ENCODE measurements around the gene CCL23. TPM values are rescaled to one million over a fixed set of nuclear protein-coding genes. Genes with fewer than 3 reads are reported as not detected.

CCL23 gene
- total and polyA plus RNA-seq, 12 donors = 0.38 to 1.6 (median 1.5) TPM; not detected in 9

DNA sequence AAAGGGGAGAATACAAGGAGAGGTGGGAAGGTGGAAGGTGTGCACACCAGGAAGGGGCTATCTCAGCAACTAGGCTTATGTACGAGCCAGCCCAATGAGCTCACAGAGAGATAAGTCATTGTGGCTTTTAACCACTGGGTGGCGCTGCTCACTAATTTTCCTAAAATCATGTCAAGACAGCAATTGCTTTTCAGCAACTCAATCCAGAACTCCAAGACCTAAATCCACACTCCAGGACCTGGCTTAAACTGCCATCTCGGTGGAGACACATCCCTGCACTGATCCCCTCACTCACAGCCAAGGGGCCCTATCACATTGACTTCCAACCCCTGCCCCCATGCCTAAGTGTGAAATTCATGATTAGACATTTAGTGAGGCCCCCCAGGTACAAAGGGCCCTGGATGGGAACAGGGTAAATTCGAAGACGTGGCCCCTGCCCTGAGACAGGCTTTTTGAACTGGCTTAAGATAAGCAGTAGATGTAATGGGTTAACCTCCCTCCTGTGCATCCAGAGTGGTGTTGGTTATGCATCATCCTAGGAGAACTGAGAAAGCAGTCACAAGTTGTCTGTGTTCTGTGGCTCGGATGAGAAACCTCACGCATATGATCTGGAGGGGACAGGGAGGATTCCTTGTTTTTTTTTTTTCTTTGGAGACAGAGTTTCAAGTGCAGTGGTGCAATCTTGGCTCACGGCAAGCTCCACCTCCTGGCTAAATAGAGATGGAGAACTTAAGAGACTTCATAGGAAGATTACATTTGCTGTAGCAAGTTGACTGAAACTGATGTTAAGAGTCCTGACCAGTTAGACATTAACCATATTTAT lies 48.0 kb downstream of the CCL23 start:
- TF ChIP-seq, protein P1, sequence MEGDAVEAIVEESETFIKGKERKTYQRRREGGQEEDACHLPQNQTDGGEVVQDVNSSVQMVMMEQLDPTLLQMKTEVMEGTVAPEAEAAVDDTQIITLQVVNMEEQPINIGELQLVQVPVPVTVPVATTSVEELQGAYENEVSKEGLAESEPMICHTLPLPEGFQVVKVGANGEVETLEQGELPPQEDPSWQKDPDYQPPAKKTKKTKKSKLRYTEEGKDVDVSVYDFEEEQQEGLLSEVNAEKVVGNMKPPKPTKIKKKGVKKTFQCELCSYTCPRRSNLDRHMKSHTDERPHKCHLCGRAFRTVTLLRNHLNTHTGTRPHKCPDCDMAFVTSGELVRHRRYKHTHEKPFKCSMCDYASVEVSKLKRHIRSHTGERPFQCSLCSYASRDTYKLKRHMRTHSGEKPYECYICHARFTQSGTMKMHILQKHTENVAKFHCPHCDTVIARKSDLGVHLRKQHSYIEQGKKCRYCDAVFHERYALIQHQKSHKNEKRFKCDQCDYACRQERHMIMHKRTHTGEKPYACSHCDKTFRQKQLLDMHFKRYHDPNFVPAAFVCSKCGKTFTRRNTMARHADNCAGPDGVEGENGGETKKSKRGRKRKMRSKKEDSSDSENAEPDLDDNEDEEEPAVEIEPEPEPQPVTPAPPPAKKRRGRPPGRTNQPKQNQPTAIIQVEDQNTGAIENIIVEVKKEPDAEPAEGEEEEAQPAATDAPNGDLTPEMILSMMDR (IDR thresholded peaks at IDR 0.05) = peak; percentile 77 to 90 (median 86)
- DNase-seq (peak; percentile 29 to 79), ATAC-seq (peak; percentile 59 to 78 (median 74))
- Histone ChIP-seq H3K4me1 (peaks cover 0 to 28% (median 14%) of the 10 kb centered on the region in 9 donors), H3K36me3 (no peaks in the 10 kb centered on the region), H3K27ac (no peak overlapping the region), H3K4me3 (no peak overlapping the region), H3K9me3 (no peaks in the 10 kb centered on the region), H3K27me3 (no peaks in the 10 kb centered on the region)
- WGBS, 2 donors = 36 to 38% methylated on average over 8 of the region's 8 CpGs
- intact Hi-C loops (cut with DNase I) = loop anchor here (1.0 to 10.0 kb wide), 12 partner anchors 95 to 517 kb away; partner anchors contain the start of genes CCL18 (in 1 of the 10) and ZNHIT3 (in 1 of the 10)

- no peak overlapping the region for H3K27ac ChIP-seq
- intact Hi-C loops (cut with DNase I) = loop anchor here in 7 of 10 donors (1.0 to 10.0 kb wide), 9 partner anchors 104 to 518 kb away; partner anchors contain the start of gene ZNHIT3 (in 1 of the 7)
- H3K9me3 ChIP-seq = no peaks in the 10 kb centered on the region
- TF ChIP-seq, protein P1 (IDR thresholded peaks at IDR 0.05) = no peak
- no peak for DNase-seq
- H3K4me3 ChIP-seq = no peak overlapping the region
- H3K4me1 ChIP-seq = peaks cover 0 to 24% (median 11%) of the 10 kb centered on the region in 9 donors
- no peaks in the 10 kb centered on the region for H3K36me3 ChIP-seq
- ATAC-seq = no peak
- 85 to 87% methylated on average over 10 of the region's 10 CpGs for WGBS, 2 donors
- H3K27me3 ChIP-seq = no peaks in the 10 kb centered on the region
Measured at GRCh38 chr17:35968520-35969054, 49.2 kb downstream of the CCL23 start.

- ATAC-seq (no peak), DNase-seq (no peak)
- intact Hi-C loops (cut with DNase I) = loop anchor here in 5 of 10 donors (5.0 to 10.0 kb wide), 4 partner anchors 110 to 517 kb away; no protein-coding TSS in a partner anchor
- TF ChIP-seq, protein P1 (IDR thresholded peaks at IDR 0.05) = no peak
- H3K36me3 ChIP-seq = no peaks in the 10 kb centered on the region
- H3K27ac ChIP-seq = no peak overlapping the region
- no peaks in the 10 kb centered on the region for H3K9me3 ChIP-seq
- WGBS, 2 donors = 90 to 93% methylated on average over 7 of the region's 7 CpGs
- H3K4me3 ChIP-seq = no peak overlapping the region
- no peaks in the 10 kb centered on the region for H3K4me1 ChIP-seq
- peaks cover 0 to 25% (median 9%) of the 10 kb centered on the region in 7 donors for H3K27me3 ChIP-seq
Measured at GRCh38 chr17:35965272-35965671, 52.5 kb downstream of the CCL23 start.

GRCh38 chr17:35963663-35964062 lies 54.1 kb downstream of the CCL23 start:
- 83 to 85% methylated on average over 6 of the region's 6 CpGs for WGBS, 2 donors
- DNase-seq = no peak
- no peak for ATAC-seq
- Histone ChIP-seq H3K4me1 (no peaks in the 10 kb centered on the region), H3K27ac (no peak overlapping the region), H3K4me3 (no peak overlapping the region), H3K36me3 (no peaks in the 10 kb centered on the region), H3K9me3 (no peaks in the 10 kb centered on the region), H3K27me3 (peaks cover 0 to 40% (median 18%) of the 10 kb centered on the region in 7 donors)
- intact Hi-C loops (cut with DNase I) = loop anchor here in 2 of 10 donors (10.0 kb wide), 2 partner anchors 111 to 181 kb away; no protein-coding TSS in a partner anchor
- TF ChIP-seq, protein P1 (IDR thresholded peaks at IDR 0.05) = no peak

All from heart right ventricle (tissue), 16 donors.